NCI-H446 treated with DMSO at 0.1 percent for 48 hours (cell line): ENCODE data around the gene PRPF4.
"Not testable (repeated sequence)": the region's sequence is repeated elsewhere in the genome, so short reads cannot be mapped to it uniquely, and the experiment has no call there.

Experiments
- DNase-seq: peaks from one replicate; lab custom pipeline; 2025; lab: John Stamatoyannopoulos, UW

PRPF4 gene

DNA sequence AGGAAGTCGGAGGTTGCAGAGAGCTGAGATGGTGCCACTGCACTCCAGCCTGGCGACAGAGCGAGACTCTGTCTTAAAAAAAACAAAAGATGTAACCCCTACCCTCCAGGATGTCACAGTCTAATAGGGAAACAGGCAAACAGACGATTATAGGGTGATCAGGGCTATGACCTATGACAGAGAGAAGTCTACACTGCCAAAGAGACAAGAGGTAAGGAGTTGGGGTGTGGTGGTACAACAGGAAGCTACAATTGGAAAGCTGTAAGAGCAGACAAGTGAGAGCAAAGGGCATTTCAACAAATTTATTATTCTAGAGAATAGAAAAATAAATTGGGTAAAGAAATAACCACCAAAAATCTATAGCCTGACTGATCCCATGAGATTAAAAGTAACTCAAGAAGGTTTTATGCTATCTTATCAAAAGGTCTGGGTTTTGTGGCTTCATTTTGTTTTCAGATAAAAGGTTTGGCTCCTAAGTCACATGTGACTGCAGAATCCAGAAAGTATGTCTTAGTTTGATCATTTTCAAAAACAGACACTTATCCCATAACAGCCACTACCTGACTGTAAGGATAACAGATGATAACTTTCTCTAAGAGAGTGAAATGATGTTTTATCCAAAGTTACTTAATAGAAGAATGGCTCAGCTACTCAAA is 7.4 kb upstream of the PRPF4 start:
- DNase-seq, result no peak

DNA sequence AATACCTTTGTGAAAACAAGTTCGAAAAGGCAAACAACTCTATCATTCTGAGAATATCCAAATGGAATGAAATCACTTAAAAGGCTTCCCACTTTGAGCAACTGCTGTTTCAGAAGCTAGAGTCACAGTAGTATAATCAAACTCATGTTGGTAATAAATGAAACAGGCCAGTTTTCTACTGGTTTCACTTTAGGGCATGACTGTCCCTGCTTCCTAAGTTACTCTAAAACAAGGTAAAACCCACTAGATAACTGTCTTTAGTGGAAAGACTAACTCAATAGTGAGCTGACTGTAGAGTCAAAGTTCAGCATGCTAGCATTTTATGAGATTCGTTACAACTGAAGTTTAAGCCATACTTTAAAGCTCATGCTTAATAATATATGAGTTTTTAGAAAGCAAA is 6.1 kb upstream of the PRPF4 start:
- no peak for DNase-seq

DNA sequence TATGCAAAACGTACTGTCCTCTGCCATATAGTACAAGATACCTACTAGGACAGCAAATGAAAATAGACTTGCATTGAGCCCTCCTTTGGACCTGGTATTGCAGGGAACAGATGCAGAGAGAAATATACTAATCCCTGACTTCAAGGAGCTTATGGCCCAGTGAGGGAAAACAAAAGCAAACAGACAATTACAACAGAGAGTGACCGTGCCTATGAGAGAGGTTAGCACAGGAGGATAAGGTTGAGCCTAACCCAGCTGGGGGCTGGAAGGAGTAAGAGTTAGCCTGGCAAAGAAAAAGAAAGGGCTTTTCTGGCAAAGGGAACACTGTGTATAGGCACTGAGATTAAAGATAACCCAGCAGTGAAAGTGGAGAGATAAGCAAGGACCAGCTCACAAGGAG is 5.6 kb upstream of the PRPF4 start:
- no peak for DNase-seq

DNA sequence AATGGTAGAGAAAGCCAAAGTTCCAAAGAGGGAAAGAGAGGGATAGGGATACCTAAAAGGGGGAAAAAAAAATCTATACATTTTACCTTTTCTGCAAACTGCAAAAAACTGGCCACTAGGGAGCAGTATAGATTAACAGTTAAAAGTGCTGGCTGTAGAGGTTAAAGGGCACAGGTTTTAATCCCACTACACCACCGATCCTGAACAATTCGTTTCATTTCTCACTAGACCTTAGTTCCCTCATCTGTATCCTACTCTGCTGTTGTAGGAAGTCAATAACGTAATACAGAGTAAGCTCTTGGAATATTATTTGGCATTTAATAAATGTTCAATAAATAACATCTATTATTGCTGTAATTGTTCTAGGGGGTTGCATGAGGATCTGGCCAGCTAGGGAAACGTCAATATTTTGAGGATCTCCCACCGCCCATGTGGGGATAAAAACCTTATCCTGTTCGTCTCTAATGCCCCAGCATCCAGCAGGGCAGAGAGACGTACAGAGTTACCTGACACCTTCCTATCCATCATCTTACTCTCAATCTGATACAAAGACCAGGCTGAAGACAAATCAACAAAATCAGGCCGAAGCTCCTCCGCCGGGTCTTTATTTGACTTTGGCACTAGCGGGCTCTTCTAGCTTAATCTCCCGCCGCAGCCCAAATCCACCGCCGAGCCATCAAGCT is 843 bp upstream of the PRPF4 start:
- peak; percentile 5 for DNase-seq

DNA sequence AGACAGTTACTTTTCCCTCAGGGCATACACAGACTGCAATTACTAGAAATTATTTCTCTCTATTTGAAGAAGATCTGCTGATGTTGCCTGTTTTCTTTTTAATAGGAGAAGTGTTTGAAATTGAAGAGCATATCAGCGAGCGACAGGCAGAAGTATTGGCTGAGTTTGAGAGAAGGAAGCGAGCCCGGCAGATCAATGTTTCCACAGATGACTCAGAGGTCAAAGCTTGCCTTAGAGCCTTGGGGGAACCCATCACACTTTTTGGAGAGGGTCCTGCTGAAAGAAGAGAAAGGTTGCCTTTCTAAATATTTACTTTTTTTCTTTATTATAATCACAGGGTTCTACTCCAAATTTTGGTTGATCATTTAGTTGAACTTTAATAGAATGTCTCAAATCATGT is 3.4 kb downstream of the PRPF4 start:
- no peak for DNase-seq

DNA sequence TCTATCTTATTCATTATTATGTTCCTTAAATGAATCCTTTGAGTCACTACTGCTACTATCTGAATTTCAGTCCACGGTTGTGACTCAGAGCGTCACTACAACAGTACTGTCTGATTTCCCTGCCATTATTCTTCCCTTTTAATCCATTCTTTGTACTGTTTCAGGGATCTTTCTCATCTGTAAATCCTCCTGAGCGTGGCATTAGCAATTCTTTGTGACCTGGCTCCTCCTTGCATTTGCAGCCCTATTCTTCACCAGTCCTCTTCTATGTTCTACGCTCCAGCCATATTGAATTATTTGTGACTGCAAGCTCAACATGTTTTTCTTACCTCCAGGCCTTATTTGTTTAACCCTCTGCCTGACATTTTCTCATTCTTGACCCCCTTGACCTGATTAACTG is 5.9 kb downstream of the PRPF4 start:
- no peak for DNase-seq

DNA sequence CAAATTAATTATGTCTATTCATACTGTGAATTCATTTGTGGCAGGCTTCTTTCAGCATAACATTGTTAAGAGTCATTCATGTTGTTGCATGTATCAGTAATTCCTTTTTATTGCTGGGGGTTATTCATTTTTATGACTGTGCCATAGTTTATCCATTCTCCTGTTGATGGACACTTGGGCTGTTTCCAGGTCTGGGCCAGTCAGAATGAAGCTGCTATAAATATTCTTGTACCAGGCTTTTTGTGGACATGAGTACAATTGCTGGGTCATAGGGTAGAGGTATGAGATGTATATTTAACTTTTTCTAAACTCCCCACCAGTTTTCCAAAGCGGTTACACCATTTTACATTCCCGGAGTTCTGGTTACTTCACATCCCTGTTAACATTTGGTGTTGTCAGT is 13.6 kb downstream of the PRPF4 start:
- no peak for DNase-seq

DNA sequence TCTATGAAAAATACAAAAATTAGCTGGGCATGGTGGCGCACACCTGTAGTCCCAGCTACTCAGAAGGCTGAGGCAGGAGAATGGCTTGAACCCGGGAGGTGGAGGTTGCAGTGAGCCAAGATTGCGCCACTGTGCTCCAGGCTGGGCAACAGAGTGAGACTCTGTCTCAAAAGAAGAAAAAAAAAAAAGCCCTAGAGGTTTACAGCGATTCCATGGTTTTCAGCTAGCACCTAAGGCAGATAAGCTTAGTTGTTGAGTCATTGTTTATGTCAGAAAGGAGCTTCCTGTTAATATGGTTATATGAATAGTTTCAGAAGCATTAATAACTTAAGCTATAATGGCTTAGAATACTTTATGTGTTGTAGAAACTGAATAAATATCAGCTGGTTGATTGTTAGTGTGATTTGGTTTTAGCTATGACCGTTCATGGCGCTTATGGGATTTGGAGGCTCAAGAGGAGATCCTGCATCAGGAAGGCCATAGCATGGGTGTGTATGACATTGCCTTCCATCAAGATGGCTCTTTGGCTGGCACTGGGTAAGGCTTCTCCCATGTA is 14.7 kb downstream of the PRPF4 start:
- DNase-seq, result no peak

DNA sequence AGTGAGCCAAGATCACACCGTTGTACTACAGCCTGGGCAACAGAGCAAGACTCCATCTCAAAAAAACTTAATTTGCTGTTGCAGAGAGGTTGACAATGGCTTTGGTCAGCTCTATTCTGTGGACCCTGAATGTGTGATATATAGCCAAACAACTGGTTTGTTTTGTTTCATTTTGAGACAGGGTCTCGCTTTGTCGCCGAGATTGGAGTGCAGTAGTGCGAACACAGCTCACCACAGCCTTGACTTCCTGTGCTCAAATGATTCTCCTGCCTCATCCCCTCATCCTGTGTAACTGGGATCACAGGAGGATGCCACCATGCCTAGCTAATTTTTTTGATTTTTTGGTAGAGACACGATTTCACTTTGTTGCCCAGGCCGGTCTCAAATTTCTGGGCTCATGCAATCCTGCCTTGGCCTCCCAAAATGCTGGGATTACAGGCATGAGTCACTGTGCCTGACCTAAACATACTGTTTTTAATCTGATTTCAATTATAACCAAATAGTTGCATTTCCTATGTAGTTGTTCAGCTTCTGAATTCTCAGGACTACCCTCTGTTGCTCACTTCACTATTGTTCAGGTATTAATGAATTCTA is 17.9 kb downstream of the PRPF4 start:
- no peak for DNase-seq

DNA sequence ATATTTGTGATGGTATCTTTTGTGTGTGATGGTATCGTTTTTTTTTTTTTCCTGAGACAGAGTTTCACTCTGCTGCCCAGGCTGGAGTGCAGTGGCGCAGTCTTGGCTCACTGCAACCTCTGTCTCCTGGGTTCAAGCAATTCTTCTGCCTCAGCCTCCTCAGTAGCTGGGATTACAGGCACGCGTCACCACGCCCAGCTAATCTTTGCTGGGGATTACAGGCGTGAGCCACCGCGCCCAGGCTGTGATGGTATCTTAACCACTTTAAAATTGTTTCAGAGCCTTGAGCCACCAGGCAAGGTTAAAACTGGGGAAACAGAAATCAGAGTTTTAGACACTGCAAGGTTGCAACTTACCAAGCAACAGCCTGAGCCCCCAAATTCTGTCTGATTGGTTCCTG is 20.8 kb downstream of the PRPF4 start:
- DNase-seq, result not testable (repeated sequence)

DNA sequence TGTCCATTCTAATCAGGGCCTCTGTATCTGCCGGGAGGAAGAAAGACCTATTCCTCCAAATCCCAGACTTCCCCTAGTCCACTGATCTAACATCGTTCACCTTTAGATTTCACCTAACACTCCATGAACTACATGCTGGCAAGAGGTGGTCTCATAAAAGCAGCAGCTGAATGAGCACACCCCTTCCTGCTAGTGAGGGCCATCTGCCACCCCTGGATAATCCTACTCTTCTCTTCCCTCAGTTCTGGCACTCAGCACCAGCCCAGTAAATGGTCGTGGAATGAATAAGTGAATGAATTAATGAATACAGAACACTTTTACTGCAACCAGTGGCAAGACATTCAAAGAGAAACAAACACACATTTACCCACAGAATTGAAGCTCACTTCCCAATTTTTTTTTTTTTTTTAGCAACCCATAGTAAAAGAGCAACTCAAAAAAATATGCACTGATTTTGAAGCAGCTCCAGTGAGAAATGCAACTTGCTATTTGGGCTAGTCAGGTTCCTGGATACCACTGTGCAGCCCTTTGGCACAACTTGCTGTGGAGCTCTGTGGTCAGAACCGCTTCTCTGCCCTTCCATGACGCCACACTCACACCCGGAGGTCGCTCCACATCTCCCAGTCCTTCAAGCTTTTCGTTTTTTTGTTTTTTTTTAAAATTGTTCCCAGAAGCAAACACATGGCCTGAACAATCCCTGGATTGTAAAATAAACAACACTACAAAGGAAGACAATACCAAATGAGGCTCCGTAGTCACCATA is 21.5 kb downstream of the PRPF4 start:
- no peak for DNase-seq

DNA sequence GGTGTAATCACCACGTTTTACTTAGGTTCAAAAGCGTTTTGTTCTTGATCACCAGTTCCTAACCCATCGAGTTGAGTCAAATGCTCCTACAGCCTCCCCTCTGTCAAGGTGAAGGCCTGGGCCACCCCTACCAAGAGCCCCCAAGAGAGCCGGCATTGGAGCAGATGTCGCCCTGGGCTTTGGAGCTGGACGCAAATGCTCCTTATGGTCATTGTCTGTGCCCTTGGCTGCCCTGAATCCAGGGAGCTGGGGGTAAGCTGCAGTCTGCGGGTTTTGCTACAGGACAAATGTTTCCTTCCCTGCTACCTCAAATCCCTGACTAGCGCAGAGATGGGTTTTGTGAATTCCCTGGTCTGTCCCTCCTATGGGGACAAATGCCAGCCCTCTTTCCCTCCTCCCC is 22.9 kb downstream of the PRPF4 start:
- DNase-seq, result no peak

DNA sequence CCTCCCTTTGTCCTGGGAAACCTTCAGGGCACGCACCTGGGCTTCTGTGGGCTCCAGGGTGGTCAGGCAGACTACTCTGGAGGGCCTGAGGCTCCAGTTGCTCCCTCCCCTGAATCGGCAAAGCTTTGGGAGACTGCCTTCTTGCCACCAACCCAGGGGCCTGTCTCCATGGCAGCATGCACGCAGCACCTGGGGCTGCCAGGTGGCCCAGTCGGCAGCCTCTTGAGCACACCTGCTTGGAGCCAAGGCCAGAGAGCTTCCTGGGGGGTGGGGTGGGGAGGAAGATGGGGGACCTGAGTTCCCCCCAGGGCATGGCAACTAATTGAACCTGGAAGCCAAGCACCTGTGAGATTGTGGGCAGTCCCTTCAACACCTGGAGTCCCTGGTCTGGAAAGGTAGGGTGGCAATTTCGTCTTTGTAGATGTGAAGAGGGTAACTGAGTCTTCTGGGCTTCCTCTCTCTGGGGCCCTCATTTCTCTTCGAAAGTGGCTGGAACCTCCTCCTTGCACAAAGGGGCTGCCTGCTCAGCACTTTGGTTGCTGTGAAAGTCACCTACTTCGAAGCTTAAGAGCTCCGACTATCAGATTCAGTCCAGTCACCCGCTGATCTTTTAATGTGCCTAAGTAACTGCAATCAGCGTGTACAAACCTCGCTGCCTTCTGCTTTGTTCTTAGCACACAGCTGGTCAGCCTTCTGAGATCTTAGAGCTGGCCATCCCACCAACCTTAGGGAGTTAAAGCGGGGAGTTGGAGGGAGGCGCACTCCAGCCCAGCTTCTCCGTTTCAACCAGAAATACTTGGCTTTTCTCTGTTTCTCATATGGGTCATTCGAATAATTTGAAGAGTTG is 23.7 kb downstream of the PRPF4 start:
- no peak for DNase-seq

DNA sequence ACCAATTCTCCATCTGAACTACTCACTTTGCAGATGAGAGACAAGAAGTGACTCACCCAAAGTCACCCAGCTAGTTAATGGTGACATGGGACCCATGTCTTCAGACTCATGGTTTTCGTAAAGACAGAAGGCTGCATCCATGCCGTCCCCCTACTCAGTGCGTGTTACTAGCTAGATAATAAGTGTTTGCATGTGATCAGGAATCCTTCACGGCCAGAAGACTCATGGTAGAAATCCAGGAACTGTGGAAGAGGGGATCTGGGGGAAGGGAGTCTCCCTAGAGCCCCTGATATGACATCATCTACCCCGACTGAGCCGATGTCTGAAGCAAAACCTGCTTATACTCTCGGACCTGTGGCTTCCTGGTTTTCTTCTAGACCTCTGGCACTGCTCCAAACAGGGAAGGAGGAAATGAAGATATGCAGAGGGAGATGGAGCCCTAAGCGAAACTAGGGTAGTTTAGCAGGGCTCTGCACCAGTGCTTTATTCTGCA is 24.4 kb downstream of the PRPF4 start:
- no peak for DNase-seq

DNA sequence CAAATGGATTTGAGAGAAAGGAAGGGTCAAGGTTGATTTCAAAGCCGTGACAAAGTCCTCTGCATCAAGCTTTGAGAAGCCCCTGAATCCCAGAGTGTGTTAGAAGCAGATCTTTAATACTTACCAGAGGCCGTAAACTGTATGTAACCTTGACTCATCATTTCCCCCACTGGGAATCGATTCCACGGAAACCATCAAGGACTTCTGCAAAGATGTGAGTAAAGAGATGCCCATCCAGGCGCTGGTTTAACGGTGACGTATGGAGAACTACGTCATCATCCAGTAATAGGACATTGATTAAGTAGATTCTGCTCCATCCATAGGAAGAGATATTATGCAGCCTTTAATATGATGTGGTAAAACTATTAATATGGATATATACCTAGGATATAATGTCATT is 26.1 kb downstream of the PRPF4 start:
- no peak for DNase-seq

DNA sequence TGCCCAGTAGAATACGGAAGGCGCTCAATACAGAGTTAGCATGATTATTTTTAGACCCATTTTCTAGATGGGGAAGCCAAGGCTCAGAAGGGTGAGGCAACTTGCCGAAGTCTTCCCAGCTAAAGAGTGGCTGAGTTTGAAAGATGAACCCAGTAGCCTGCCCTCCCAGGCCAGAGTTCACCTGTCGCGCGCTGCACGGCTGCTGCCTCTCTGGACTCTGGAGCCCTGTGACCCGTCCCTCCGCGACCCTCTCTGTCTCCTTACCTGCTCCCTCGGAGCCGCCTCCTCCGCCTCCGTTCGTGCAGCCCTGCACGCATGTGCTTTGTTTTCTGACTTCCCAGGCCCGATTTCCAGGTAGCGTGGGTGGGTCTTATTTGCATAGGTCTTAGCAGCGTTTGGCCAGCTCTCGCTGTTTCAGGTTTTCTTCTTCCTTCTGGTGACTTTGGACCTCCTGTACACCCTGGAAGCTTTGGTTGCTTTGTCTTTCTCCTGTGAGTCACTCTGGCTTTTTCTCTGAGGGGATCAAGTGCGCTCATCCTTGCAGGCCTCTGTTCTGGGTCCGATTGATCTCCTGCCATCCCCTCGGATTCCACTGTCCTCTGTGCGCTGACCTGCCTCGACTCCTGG is 27.4 kb downstream of the PRPF4 start, which contains the start of gene RNF183:
RNF183 (minus strand) TSS at position 585 of the 627 bp plus-strand sequence. CDS start 5,192 bp downstream, outside the sequence.
- no peak for DNase-seq

DNA sequence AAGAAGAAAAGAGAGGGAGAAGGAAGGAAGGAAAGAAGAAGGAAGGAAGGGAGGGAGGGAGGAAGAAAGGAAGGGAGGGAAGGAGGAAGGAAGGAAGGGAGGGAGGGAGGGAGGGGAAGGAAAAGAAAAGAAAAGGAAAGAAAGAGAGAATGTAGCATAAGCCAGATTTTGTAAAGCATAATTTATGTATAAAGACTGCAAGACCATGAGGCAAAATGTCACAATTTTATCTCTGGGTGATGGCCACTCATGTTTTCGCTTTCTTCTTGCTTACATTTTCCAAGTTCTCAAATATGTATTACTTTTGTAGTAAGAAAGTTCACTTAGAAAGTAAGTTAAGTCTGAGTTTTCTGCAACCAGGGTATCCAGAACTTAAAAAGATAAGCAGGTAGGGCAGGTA is 31.1 kb downstream of the PRPF4 start:
- no peak for DNase-seq

DNA sequence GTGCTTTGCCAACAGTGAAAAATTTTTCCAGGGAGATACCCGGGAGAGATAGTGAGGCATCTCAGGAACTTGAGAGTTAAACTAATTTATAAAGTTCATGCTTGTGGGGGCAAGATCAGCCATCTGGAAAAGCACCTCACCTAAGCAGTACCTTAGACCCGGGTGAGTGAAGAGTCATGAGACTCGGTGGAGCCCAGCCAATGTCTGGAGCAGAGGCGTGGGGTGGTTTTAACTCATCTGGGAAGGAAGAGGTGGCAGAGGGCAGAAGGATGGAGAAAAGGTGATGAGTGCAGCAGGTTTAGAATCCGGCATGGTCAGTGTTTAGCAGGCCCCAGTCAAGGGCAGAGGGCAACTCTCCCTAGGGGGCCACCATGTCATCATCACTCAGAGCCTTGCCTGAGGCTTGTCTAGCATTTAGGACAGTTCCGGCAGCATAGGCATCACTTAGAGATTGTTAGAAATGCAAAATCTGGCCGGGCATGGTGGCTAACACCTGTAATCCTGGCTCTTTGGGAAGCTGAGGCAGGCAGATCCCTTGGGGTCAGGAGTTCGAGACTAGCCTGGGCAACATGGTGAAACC is 32.0 kb downstream of the PRPF4 start:
- DNase-seq, result no peak

DNA sequence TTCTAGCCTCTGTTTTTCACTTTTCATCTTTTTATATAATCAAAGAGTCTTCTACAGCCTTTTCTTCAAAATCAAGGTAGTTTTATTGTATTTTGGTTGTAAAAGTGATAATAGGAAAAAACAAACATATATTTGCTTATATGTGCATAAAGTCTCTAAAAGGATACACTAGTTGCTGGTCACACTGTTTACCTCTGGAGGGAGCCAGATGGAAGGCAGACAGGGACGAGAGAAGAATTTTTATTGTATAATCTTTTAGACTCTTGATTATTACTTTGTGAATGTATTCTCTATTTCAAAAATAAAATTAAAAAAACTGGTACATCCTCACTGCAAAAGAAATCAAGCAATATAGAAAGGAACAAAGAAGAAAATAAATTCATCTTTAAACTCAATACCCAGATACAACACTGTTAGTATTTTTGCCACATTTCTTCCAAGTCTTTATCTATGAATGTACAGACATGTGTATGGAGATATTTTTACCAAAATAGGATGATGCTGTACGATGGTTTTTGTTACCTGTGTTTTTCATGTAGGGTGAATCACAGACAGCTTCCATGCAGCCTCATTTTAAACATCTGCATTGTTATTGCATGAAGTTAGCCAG is 33.9 kb downstream of the PRPF4 start:
- no peak for DNase-seq

DNA sequence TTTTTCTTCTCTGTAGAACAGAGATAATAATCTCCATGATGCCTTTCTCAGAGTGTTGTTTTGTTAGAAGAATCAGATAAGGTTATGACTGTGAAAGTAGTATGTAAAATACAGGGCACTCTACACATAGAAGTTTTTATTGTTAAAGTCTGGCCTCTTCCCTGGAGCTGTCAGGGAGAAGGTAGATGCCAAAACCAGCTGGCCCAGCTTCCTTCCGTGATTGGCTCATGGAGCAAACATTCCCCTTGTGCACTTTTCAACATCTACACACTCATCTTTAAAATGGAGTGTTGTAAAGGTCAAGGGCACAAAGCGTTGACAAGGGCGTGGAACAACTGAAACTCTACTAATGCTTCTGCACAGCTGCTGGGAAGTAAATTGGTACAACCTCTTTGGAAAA is 35.1 kb downstream of the PRPF4 start:
- no peak for DNase-seq
